ENCODE data around the gene KHNYN. TPM values are rescaled to one million over a fixed set of nuclear protein-coding genes. Genes with fewer than 3 reads are reported as not detected.
A peak's percentile ranks its signal among the peaks of the same experiment; 100 is the strongest.

KHNYN gene
- total RNA-seq, 1 experiment from 2014 or later, result 18.4 TPM

DNA sequence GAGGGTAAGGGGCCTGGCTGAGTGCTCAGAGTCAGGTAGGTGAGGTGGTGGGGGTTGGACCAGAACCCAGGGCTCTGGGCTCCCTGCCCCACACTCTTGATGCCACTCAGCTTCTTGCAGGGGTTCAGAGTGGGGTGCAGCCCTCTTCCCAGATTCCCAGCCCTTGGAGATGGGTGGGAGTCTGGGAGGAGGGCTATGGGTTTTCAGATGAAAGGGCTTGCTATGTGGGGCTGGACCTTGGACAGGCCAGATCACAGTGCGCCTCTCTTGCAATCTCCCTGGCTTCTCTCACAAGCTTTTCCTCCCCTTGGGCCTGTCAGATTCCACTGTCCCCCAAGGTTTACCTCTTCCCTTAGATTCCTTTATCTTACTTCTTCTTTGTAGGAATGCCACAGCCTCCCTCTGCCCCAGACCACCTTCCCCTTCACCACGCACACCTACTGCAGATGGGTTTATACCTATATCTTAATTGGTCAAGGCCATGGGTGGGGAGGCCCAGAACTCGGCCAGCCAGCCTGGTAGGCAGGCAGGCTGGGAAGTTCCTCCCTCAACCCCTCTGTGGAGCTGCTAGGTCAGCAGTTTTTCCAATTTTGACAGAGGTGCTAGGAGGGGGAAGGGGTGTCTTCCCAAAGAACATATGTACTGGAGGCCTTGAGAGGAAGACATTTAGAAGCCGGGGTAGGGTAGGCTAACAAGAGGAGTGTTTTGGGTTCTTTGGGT, 29.6 kb upstream of the KHNYN start:
- no peak for DNase-seq (ENCODE audit: low read depth)

- DNase-seq (ENCODE audit: low read depth), result no peak
These were observed 27.7 kb upstream of the KHNYN start for GRCh38 chr14:24401810-24402702.

GRCh38 chr14:24403294-24403998, 26.3 kb upstream of the KHNYN start:
- peak; percentile 61 for DNase-seq (ENCODE audit: low read depth)

- no peak for DNase-seq (ENCODE audit: low read depth)
These were observed 24.9 kb upstream of the KHNYN start for GRCh38 chr14:24404814-24405213.

DNA sequence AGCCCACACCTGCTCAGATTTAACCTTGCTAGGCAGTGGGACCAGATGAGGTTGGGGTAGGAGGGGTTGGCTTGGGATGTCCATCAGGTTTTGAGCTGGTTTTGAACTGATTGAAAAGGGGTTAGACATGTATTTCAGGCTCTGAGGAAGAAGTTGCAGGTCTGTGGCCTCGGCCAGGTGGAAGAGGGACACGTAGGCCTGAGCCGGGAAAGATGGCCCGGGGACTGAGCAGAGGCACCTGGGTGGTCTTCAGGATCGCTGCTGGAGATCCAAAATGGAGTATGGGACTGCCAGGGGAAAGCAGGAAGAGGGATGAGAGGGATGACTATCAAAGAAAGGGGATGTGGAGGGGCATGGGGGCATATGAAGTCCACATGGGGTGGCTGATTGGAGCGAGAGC, 23.3 kb upstream of the KHNYN start:
- DNase-seq (ENCODE audit: low read depth), result no peak

- no peak for DNase-seq (ENCODE audit: low read depth)
These were observed 22.0 kb upstream of the KHNYN start for GRCh38 chr14:24407608-24408325.

- no peak for DNase-seq (ENCODE audit: low read depth)
These were observed 21.0 kb upstream of the KHNYN start for GRCh38 chr14:24408764-24409163.

- DNase-seq (ENCODE audit: low read depth), result no peak
These were observed 20.6 kb upstream of the KHNYN start for GRCh38 chr14:24409192-24409591.

DNA sequence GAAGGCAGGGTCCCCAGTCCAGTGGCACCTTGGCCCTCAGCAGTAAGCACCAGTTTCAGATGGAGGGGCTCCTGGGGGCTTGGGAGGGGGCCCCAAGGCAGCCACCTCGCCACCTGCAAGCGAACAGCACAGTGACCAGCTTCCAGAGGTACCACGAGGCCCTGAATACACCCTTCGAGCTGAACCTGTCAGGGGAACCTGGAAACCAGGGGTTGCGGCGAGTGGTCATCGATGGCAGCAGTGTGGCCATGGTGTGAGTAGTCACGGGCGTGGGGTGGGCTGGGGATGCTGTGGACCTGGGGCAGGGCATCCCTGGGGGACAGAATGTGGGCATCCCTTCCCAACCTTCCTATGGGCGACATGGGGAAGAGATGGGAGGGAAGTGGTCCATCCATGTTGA, 19.8 kb upstream of the KHNYN start:
- no peak for DNase-seq (ENCODE audit: low read depth)

DNA sequence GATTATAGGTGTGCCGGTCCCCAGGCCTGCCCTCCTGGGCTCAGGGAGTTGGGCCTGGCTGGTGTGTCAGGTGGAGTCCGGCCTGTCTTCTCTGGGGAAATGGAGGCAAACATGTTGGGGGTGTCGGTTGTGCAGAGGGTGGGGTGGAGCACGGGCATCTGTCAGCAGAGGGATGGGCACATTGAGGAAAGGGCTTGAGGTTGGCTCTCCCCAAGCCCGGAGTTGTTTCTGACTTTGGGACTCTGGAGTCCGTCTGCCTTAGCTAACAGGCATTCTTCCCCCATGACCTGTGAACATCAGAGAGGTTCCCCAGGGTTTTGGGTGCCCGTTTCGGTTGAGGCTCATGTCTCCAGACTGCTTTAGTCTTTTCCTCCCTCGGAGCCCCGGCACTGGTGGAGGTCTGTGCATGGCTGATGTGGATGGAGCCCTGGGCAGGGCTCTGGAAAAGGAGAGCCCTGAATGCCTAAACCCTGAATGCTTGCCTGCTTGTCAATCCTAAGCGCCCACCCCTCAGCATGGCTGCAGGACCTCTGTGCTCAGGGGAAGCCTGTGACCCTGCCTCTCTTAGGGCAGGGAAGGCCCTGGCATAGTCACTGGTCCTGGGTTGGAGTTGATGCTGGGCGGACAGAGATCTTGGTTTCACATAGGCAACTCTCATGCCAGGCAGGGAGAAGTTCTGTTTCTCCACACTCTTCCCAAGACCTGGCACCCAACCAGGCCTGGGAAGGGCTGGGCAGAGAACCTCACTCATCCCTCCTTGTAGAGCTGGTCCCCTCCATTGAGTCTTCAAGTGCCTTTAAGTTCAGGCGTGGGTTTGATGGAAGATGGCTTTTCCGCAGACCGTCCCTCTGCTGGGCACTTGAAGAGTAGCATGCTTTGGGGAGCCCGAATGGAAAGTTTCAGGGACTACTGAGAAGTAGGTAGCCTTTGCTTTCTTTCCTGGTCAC, 18.0 kb upstream of the KHNYN start:
- peak; percentile 54 for DNase-seq (ENCODE audit: low read depth)

- DNase-seq (ENCODE audit: low read depth), result no peak
These were observed 15.7 kb upstream of the KHNYN start for GRCh38 chr14:24414077-24414476.

DNA sequence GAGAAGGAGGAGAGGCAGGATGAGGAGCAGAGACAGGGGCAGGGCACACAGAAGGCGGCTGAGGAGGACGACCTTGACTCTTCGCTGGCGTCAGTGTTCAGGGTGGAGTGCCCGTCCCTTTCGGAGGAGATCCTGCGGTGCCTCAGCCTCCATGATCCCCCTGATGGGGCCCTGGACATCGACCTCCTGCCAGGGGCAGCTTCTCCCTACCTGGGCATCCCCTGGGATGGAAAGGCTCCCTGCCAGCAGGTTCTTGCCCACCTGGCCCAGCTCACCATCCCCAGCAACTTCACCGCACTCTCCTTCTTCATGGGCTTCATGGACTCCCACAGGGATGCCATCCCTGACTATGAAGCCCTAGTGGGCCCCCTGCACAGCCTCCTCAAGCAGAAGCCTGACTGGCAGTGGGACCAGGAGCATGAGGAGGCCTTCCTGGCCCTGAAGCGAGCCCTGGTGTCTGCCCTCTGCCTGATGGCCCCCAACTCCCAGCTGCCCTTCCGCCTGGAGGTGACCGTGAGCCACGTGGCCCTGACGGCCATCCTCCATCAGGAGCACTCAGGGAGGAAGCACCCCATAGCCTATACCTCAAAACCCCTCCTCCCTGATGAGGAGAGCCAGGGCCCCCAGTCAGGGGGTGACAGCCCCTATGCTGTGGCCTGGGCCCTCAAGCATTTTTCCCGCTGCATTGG, 14.9 kb upstream of the KHNYN start:
- DNase-seq (ENCODE audit: low read depth), result no peak

DNA sequence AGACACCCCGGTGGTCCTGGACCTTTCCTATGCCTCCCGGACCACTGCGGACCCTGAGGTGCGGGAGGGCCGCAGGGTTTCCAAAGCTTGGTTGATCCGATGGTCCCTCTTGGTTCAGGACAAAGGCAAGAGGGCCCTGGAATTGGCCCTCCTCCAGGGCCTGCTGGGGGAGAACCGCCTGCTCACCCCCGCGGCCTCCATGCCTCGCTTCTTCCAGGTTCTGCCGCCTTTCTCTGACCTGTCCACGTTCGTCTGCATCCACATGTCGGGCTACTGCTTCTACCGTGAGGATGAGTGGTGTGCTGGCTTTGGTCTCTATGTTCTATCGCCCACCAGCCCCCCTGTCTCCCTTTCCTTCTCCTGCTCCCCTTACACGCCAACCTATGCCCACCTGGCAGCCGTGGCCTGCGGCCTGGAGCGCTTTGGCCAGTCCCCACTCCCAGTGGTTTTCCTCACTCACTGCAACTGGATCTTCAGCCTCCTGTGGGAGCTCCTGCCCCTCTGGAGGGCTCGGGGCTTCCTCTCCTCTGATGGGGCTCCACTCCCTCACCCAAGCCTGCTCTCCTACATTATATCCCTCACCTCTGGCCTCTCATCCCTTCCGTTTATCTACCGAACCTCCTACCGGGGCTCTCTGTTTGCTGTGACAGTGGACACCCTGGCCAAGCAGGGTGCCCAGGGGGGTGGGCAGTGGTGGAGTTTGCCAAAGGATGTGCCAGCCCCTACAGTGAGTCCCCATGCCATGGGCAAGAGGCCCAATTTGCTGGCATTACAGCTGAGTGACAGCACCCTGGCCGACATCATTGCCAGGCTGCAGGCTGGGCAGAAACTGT, 14.1 kb upstream of the KHNYN start:
- no peak for DNase-seq (ENCODE audit: low read depth)

DNA sequence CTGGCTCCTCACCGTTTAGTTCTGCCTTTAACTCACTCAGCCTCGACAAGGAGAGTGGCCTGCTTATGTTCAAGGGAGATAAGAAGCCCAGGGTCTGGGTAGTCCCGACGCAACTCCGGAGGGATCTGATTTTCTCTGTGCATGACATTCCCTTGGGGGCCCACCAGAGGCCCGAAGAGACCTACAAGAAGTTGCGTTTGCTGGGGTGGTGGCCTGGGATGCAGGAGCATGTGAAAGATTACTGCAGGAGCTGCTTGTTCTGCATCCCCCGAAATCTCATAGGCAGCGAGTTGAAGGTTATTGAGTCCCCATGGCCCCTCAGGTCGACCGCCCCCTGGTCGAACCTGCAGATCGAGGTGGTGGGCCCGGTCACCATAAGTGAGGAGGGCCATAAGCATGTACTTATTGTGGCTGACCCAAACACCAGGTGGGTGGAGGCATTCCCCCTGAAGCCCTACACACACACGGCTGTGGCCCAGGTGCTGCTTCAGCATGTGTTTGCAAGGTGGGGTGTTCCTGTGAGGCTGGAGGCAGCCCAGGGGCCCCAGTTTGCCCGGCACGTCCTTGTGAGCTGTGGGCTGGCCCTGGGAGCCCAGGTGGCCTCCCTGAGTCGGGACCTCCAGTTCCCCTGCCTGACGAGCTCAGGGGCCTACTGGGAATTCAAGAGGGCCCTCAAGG, 13.4 kb upstream of the KHNYN start:
- DNase-seq (ENCODE audit: low read depth), result no peak

GRCh38 chr14:24416932-24417619, 12.7 kb upstream of the KHNYN start:
- no peak for DNase-seq (ENCODE audit: low read depth)

DNA sequence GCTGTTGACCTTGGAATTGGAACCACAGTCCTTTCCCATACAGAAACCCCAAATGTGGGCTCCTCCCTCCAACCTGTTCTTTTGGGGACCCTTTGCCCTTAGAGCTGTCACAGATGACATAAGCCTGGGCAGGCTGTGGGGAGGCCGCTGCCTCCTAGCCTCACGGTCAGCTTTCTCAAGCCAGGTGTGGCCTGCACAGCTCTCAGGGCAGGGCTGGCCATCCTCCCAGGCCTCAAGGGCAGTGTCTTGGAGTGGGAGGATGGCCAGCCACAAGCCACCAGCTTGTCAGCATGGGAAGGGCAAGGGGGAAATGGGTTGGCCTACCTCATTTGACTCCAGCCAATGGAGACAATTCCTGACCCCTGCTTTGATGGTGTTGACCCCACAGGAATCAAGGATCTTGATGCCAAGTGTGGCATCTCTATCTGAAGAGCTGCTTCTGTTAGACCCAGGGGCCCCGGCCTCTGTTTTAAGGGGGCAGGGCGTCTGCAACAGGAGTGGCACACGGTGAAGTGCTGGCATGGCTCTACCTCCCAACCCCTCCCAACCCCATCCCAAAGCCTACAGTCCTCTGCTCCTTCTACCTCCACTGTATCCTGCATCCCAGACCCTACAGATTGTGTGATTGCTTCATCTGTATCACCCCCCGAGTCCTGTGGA, 11.8 kb upstream of the KHNYN start:
- DNase-seq (ENCODE audit: low read depth), result no peak

DNA sequence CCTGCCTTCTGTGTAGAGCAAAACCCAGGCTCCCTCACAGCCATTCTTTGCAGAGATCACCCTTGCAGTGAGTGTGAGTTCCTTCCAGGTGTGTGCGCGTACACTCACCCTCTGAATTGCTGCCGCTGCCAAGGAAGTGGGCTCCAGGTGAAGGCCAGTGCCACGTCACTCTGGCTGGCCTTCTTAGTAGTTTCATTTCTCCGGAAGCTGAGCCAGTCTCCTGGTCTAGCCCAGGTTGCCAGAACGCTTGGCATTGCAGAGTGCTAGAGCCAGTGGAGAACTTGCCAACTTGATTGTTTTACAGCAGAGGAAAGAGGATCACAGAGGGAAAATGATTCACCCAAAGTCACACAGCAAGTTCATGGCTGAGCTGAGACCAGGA, 11.3 kb upstream of the KHNYN start:
- DNase-seq (ENCODE audit: low read depth), result no peak
